ENCODE measurements around the gene SVIL.
"Not testable (repeated sequence)": the region's sequence is repeated elsewhere in the genome, so short reads cannot be mapped to it uniquely, and the experiment has no call there.

Gene SVIL

DNA sequence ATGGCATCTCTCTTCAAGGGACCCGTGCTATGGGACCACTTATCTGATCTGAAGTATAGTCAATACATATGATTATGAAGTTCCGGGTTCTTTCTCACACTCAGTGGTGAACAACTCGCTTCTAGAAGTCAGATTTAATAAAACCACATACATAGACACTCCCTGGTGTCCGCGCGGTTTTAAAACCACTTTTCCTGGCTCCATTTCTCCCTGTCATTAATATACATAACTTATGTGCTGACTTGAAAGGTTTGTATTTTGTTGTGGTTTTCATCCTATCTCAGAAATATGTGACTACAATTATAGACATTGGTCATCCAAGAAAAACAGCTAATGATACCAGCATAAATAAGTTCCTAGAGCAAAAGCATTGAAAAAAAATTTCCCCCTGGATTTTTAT lies 34.0 kb downstream of the SVIL start:
- FAIRE-seq: no peak

DNA sequence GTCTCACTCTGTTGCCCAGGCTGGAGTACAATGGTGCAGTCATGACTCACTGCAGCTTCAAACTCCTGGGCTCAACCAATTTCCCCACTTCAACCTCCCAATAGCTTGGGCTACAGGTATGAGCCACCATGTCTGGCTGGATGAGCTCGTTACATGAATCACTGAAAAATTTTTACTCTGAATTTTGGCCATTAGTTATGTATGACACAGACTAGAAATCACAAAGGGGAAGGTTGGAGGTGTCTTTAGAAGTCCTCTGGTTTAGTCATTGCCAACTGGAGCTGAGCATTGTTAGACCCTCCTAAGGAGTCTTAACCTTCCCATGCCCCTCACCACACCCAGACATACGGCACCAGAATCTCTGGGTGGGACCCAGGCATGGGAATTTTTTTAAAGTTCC lies 34.7 kb downstream of the SVIL start:
- FAIRE-seq: no peak

DNA sequence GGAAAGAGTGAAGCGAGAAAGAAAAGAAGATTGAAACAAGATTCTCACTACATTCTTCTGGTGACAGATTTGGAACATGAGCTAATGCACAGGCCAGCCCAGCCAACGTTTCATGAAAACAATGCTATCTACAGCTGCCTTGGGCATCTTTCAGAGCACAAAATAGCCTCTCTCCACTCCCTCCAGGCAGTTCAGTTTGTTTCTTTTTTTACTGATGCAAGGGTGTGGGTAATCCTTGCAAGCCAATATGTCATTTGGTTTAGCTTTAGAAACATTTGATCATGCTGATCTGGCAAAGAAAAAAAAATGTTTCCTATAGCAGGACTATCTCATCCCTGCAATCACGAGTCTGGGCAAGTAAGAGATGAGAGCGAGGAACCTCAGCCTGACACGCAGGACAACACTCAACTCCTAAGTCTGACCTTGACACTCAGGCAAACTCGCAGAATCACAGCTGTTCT lies 35.9 kb downstream of the SVIL start:
- no peak for FAIRE-seq

DNA sequence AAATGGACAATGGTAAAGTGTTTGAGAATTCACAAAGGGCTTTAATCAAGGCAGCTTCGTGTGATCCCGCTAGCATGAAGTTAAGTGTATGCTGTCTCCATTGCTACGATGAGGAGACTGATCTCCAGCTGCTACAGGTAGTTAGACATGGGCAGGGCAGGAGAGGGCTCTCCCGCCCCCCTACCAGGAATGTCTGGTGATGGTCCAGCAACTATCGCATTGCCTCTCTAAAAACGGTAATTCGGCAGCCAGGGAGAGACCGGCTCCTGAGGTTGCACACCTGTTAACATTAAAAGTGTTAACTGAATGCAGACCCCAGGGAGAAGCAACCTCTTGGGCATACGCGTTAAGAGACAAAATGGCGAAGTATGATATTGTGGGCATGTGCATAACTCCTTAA lies 37.9 kb downstream of the SVIL start:
- no peak for FAIRE-seq

GRCh38 chr10:29596356-29596755 lies 38.4 kb downstream of the SVIL start:
- FAIRE-seq: no peak

- no peak for FAIRE-seq
Observed at GRCh38 chr10:29595636-29596225, 39.0 kb downstream of the SVIL start.

DNA sequence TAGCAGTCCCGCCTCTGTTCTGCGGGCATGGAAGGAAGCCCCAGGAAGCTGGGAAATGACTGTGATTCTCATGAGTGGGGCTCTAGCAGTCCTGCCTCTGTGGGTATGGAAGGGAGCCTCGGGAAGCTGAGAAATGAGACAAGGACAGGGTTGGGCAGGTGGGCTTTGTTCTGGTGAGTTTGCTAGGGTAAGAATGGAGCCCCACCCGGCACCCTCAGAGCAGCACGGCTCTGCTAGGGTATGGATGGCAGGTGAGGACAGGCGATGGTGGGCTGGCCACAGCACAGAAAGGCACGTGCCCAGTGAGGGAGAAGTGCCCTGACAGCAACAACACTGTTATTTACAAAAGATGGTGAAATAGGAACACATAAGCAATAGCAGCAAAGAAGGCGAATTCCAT lies 39.6 kb downstream of the SVIL start:
- FAIRE-seq: no peak

DNA sequence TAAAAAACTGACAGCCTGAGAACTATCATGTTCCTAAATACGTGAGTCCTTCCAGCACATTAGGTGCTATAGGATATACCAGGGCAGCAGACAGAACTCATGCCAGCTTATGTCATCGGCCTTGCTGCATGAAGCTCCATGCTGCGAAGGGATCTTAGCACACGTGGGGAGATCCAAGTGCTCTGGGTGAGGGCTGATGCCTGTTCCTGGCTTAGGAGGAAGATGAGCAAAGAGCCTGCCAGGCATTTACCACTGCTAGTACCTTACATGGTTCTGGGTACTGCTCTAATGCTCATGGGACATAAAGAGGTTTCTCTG lies 43.2 kb downstream of the SVIL start:
- no peak for FAIRE-seq

DNA sequence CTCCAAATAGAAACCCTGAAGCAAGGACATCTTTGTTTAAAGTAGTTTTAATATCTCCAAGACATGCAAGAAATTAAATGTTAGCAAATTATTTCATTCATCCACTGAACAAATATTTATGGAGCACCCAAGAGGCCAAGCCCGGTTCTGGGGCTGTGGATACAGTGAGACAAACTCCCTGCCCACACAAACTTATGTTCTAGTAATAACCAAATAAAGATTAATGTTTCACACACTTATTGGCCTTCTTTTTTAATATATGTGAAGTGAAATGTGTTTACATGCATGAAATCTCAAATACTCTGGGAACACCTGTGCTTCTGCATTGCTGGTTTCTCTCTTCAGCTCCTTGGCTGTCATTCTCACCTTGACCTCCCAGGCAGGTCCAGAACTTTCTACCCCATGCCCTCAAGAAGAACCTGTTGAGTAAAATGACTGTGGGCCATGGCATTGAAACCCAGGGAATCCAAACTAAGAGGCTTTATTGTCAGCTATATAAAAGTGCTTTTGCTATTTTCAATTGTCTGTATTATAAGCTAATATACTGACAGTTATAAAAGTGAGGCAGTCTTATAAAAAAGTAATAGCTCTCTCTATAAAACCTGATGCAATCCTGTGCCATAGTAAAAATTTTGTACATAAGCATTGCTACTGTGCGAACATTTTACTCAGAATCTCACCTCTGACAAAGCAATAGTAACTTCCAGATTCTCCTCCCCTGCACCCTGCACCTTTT lies 43.7 kb downstream of the SVIL start:
- no peak for FAIRE-seq

GRCh38 chr10:29588629-29589421 lies 45.9 kb downstream of the SVIL start:
- no peak for FAIRE-seq

DNA sequence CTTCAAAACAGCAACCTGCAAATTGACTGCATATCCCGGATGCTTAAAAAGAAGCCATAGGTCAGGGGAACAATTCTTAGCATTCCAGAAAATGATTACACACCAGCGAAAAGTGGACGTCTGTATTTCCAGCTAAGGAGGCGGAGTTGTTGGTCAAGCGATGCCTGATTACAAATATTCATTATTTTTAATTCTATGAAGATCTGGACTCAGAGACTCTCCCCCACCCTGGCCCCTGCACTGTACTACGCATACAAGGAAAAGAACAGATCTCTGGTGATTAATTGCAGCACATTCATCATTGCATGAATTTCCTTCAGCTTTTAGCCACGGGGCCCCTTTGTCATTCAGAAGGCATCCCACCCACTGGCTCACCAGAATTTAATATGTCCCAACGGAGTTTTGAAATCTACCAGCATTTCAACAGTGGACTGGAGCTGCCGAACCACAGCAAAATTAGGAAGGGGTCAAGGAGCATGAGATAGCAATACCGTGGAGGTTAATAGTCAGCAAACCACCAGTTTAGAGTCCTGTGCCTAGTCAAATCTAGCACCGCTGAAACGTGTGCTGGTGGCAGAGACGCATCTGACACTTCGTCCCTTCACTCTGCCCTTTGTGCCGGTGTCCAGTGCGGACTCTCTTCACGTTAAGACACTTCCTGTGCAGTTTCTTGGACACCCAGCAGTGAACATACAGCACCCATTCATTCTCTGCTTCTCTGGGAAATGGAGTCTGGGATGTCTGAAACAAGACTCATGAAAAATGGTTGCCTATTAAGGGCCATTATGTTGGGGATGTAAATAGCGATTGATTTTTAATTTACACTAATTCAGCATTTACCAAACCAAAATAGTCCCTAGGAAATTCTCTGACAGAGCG lies 46.8 kb downstream of the SVIL start:
- FAIRE-seq: not testable (repeated sequence)

- FAIRE-seq: not testable (repeated sequence)
Observed at GRCh38 chr10:29587102-29587749, 47.5 kb downstream of the SVIL start.

DNA sequence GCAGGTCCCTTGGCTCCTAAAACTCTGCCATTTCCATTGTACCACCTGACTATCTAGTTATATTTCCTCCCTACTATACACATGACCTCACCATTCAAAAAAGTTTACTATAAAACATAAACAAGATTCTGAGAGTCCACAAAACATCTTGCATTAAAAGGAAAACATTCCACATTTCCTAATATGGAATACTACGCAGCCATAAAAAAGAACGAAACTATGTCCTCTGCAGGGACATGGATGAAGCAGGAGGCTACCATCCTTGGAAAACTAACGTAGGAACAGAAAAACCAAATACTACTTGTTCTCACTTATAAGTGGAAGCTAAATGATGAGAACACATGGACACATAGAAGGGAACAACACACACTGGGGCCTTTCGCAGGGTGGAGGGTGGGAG lies 48.3 kb downstream of the SVIL start:
- FAIRE-seq: no peak

- no peak for FAIRE-seq
Observed at GRCh38 chr10:29585488-29585976, 49.2 kb downstream of the SVIL start.

DNA sequence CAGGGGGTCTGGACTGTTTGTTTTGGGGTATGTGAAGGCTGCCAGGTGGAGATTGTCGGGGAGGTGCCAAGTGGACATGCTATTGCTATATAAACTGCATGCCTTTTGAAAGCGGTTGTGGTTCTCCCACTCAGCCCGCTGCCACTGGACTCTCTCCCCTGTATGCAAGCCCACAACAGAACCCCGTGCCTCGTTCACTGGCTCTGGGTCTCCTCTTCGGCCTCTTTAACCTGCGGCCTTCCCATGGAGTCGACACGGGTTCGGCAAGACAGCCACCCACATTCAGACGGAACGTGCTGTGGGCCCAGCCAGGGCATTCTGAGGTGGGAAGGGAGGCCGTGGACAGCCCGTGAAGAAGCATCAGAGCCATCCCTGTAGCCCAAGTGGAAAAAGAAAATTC lies 50.3 kb downstream of the SVIL start:
- no peak for FAIRE-seq

DNA sequence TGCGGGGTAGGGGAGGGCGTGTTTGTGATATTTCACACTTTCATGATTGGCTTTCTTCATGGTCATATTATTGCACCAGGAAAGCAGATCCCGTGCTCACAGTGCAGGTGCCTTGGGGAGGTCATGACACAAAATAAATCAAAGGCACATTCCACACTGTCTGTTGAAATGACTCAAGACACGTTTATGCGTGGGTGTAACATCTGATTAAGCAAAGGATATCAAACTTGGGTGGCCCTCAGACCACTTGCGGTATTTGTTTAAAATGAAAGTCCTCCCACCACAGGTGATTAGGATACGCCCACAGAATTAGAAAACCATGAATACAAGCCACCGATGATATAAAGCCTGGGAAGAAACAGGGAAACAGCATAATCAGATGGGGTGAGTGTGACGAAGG lies 51.1 kb downstream of the SVIL start:
- FAIRE-seq: no peak

GRCh38 chr10:29582769-29583168 lies 52.0 kb downstream of the SVIL start:
- FAIRE-seq: not testable (repeated sequence)

DNA sequence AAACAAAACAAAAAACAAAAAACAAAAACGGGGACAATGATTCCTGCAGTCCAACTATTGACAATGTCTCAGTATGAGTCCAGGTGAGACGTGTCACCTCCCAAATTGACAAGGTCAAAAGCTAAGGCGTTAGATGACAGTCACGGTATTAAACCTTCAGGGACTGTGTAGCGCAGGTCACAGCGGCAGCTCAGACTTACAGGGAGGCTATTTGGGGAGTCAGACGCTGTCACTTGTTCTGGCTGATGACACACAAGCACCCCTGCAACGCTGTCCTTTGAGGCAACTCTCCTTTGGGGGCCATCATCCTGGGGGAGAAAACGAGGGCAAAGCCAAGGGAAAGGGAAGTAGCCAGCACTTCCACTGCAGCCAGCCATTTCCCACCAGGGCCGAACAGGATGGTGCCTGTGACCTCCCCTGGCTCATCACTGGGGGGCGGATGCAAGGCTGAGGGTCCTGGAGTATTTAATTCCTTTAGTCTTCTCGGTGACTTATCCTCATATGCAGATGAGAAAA lies 55.3 kb downstream of the SVIL start:
- no peak for FAIRE-seq

DNA sequence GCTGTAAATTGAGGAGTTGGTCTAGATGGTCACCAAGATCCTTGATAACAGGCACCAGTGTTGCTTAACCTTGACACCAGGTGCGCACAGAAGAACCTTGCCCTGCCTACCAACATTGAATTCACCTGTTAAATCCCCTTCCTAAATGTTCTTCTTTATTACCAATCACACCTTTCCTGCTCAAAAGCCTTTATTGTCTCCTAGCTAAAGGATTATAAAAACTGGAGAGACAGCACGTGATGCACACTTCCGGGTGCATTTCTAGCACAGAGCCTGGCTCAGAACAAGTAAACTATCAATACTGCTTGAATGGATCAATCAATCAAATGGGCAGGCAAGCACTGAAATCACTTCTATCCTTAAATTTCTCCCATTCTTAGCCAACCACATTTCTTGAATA lies 56.3 kb downstream of the SVIL start:
- FAIRE-seq: no peak

DNA sequence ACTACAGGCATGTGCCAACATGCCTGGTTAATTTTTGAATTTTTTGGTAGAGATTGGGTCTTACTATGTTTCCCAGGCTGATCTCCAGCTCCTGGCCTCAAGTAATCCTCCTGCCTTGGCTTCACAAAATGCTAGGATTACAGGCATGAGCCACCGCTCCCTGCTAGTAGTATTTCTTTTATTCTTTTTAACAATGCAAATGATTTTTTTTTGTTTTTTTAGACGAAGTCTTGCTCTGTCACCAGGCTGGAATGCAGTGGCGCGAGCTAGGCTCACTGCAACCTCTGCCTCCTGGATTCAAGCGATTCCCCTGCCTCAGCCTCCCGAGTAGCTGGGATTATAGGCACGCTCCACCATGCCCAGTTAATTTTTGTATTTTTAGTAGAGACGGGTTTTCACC lies 58.1 kb downstream of the SVIL start:
- no peak for FAIRE-seq

DNA sequence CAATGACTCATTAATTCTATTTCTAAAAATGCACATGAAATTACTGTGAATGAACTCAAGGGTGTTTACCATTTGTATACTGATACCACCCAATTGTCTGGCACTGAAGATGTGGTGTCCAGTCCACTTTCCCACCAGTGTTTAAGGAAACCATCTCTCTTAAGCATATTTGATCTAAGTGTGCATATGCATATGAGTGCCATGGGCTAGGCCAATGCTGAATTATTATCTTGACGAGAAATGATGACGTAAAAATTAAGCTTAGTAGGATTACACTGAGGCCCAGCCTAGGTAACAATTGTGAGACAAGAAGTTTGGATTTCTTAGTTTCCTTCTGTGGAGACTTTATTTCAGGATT lies 59.7 kb downstream of the SVIL start:
- no peak for FAIRE-seq

Data from TTC549 (cell line).